Measurements from ENCODE around the gene TGIF2.

DNA sequence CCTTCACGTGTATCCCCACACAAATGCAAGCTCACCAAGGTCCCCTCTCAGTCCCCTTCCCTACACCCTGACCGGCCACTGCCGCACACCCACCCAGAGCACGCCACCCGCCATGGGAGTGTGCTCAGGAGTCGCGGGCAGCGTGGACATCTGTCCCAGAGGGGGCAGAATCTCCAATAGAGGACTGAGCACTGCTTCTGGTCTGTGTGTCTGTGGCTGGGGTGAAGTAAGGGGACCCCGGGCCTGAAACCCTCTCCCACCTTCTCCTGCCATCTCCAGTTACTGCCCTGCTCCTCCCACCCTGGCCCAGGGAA, 23.8 kb upstream of the TGIF2 start:
- TF ChIP-seq, protein P1, sequence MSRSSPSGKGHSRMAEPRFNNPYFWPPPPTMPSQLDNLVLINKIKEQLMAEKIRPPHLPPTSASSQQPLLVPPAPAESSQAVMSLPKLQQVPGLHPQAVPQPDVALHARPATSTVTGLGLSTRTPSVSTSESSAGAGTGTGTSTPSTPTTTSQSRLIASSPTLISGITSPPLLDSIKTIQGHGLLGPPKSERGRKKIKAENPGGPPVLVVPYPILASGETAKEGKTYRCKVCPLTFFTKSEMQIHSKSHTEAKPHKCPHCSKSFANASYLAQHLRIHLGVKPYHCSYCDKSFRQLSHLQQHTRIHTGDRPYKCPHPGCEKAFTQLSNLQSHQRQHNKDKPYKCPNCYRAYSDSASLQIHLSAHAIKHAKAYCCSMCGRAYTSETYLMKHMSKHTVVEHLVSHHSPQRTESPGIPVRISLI (CRISPR knock-in tag; IDR thresholded peaks at IDR 0.05; ENCODE audit: borderline replicate concordance) = no peak
- TF ChIP-seq MAFK (conservative IDR thresholded peaks at IDR 0.05 in 1 of 2, IDR thresholded peaks at IDR 0.05 in 1 of 2; ENCODE audit: low read length in 2 of 2) = no peak
- no peak for TF ChIP-seq POLR2A (IDR thresholded peaks at IDR 0.05; ENCODE audit: insufficient read depth in 1 of 2, low read depth in 2 of 2, low read length in 2 of 2)
- no peak for TF ChIP-seq ZNF761 (CRISPR knock-in tag; conservative IDR thresholded peaks at IDR 0.05)
- TF ChIP-seq KDM5A (IDR thresholded peaks at IDR 0.05; ENCODE audit: borderline replicate concordance, low read length) = no peak
- TF ChIP-seq, protein P2, sequence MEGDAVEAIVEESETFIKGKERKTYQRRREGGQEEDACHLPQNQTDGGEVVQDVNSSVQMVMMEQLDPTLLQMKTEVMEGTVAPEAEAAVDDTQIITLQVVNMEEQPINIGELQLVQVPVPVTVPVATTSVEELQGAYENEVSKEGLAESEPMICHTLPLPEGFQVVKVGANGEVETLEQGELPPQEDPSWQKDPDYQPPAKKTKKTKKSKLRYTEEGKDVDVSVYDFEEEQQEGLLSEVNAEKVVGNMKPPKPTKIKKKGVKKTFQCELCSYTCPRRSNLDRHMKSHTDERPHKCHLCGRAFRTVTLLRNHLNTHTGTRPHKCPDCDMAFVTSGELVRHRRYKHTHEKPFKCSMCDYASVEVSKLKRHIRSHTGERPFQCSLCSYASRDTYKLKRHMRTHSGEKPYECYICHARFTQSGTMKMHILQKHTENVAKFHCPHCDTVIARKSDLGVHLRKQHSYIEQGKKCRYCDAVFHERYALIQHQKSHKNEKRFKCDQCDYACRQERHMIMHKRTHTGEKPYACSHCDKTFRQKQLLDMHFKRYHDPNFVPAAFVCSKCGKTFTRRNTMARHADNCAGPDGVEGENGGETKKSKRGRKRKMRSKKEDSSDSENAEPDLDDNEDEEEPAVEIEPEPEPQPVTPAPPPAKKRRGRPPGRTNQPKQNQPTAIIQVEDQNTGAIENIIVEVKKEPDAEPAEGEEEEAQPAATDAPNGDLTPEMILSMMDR (CRISPR knock-in tag; IDR thresholded peaks at IDR 0.05) = no peak
- no peak for TF ChIP-seq JUND (CRISPR knock-in tag; IDR thresholded peaks at IDR 0.05)
- no peak for TF ChIP-seq ZFP1 (CRISPR knock-in tag; IDR thresholded peaks at IDR 0.05)
- no peak for TF ChIP-seq HIVEP1 (CRISPR knock-in tag; IDR thresholded peaks at IDR 0.05)
- no peak for TF ChIP-seq CHCHD3 (CRISPR knock-in tag; IDR thresholded peaks at IDR 0.05)
- no peak for TF ChIP-seq IRF2 (CRISPR knock-in tag; IDR thresholded peaks at IDR 0.05)
- TF ChIP-seq, protein P3, sequence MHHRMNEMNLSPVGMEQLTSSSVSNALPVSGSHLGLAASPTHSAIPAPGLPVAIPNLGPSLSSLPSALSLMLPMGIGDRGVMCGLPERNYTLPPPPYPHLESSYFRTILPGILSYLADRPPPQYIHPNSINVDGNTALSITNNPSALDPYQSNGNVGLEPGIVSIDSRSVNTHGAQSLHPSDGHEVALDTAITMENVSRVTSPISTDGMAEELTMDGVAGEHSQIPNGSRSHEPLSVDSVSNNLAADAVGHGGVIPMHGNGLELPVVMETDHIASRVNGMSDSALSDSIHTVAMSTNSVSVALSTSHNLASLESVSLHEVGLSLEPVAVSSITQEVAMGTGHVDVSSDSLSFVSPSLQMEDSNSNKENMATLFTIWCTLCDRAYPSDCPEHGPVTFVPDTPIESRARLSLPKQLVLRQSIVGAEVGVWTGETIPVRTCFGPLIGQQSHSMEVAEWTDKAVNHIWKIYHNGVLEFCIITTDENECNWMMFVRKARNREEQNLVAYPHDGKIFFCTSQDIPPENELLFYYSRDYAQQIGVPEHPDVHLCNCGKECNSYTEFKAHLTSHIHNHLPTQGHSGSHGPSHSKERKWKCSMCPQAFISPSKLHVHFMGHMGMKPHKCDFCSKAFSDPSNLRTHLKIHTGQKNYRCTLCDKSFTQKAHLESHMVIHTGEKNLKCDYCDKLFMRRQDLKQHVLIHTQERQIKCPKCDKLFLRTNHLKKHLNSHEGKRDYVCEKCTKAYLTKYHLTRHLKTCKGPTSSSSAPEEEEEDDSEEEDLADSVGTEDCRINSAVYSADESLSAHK (CRISPR knock-in tag; IDR thresholded peaks at IDR 0.05; ENCODE audit: borderline replicate concordance) = no peak
- no peak for TF ChIP-seq PHF20 (CRISPR knock-in tag; IDR thresholded peaks at IDR 0.05)
- TF ChIP-seq CHD2 (IDR thresholded peaks at IDR 0.05; ENCODE audit: low read depth, low read length) = no peak
